Sigmoid colon (tissue), 4 donors: Measurements from ENCODE around the gene COMMD10.

Experiments used
- CTCF ChIP-seq, 4 experiments: fragments of 450-650 bp in 3 of 4; fragments of 200-600 bp in 1 of 4; IDR thresholded peaks; one replicate each; pipeline ENCODE4 v1.5.1; 2016 to 2019; ENCODE audit warnings: antibody characterized with exemption in 4 of 4, mild to moderate bottlenecking in 3 of 4, moderate library complexity in 2 of 4
- EP300 ChIP-seq, 4 donors: sonication (generic); formaldehyde crosslinking; IDR thresholded peaks; one replicate each; pipeline ENCODE4 v1.6.1; 2017; ENCODE audit warnings: antibody characterized with exemption in 4 of 4
- POLR2A ChIP-seq, 2 donors: fragments of 450-650 bp; IDR thresholded peaks; one replicate each; pipeline ENCODE4 v1.6.1; 2016; ENCODE audit warnings: antibody characterized with exemption in 2 of 2, mild to moderate bottlenecking in 2 of 2, moderate library complexity in 2 of 2
- POLR2AphosphoS5 ChIP-seq, 4 donors: sonication (generic); formaldehyde crosslinking; IDR thresholded peaks; one replicate each; pipeline ENCODE4 v1.6.1; 2017; ENCODE audit warnings: antibody characterized with exemption in 4 of 4

- TF ChIP-seq POLR2A (IDR thresholded peaks at IDR 0.05) (no peak), CTCF (IDR thresholded peaks at IDR 0.05) (peak; percentile 45 to 86 (median 54)), POLR2AphosphoS5 (IDR thresholded peaks at IDR 0.05) (no peak), EP300 (IDR thresholded peaks at IDR 0.05) (no peak)
Observed at GRCh38 chr5:116068028-116068632, 16.7 kb upstream of the COMMD10 start.
